Globus pallidus (tissue), 1 donor: ENCODE data around the gene PPARA.
"Not testable (repeated sequence)": the region's sequence is repeated elsewhere in the genome, so short reads cannot be mapped to it uniquely, and the experiment has no call there.

ENCODE experiments used
- DNase-seq: peaks from one replicate; pipeline ENCODE4 v3.0.0-alpha.2; 2015; ENCODE audit warnings: low spot score

The PPARA gene

GRCh38 chr22:46126853-46127385 is 23.4 kb upstream of the PPARA start:
- no peak for DNase-seq

GRCh38 chr22:46127556-46127955 is 22.8 kb upstream of the PPARA start:
- no peak for DNase-seq

GRCh38 chr22:46128606-46129005 is 21.7 kb upstream of the PPARA start:
- DNase-seq, result no peak

GRCh38 chr22:46129390-46130041 is 20.8 kb upstream of the PPARA start:
- DNase-seq, result no peak

GRCh38 chr22:46131151-46131587 is 19.2 kb upstream of the PPARA start:
- no peak for DNase-seq

GRCh38 chr22:46132193-46132829 is 18.0 kb upstream of the PPARA start:
- DNase-seq, result not testable (repeated sequence)

GRCh38 chr22:46132830-46133587 is 17.3 kb upstream of the PPARA start:
- no peak for DNase-seq

GRCh38 chr22:46133588-46133855 is 16.8 kb upstream of the PPARA start:
- no peak for DNase-seq

- no peak for DNase-seq
These were observed 16.1 kb upstream of the PPARA start for GRCh38 chr22:46134111-46134705.

GRCh38 chr22:46135611-46136485 is 14.5 kb upstream of the PPARA start:
- no peak for DNase-seq

GRCh38 chr22:46136486-46137217 is 13.7 kb upstream of the PPARA start:
- no peak for DNase-seq

- no peak for DNase-seq
These were observed 13.0 kb upstream of the PPARA start for GRCh38 chr22:46137218-46137766.

GRCh38 chr22:46138058-46138797 is 12.1 kb upstream of the PPARA start:
- DNase-seq, result no peak

GRCh38 chr22:46139417-46139816 is 10.9 kb upstream of the PPARA start:
- DNase-seq, result not testable (repeated sequence)

GRCh38 chr22:46139895-46140350 is 10.4 kb upstream of the PPARA start:
- DNase-seq, result no peak

- DNase-seq, result no peak
These were observed 9.1 kb upstream of the PPARA start for GRCh38 chr22:46140989-46141928.

GRCh38 chr22:46142548-46143490 is 7.5 kb upstream of the PPARA start:
- no peak for DNase-seq
